ENCODE measurements around the gene SGK1. TPM values are rescaled to one million over a fixed set of nuclear protein-coding genes. Genes with fewer than 3 reads are reported as not detected.

Gene SGK1
- total RNA-seq, 1 experiment from 2014 or later: 23.2 TPM

- no peak for ATAC-seq
- no peak for DNase-seq (ENCODE audit: low spot score)
- no peak for TF ChIP-seq RELA (CRISPR knock-in tag; IDR thresholded peaks at IDR 0.05; ENCODE audit: borderline replicate concordance)
- TF ChIP-seq E2F4 (CRISPR knock-in tag; IDR thresholded peaks at IDR 0.05; ENCODE audit: borderline replicate concordance, low read depth): no peak
- TF ChIP-seq ZNF671 (CRISPR knock-in tag; IDR thresholded peaks at IDR 0.05): no peak
- Mint-ChIP-seq H3K4me3 (no peak overlapping the region), H3K9me3 (no peaks in the 10 kb centered on the region), H3K36me3 (peaks cover 52% of the 10 kb centered on the region), H3K27ac (no peak overlapping the region), H3K27me3 (ENCODE audit: low read depth) (no peaks in the 10 kb centered on the region), H3K4me1 (peaks cover 12% of the 10 kb centered on the region)
- ChIA-PET POLR2A (no interaction called here), CTCF (no interaction called here)
Observed at GRCh38 chr6:134168590-134169208, 149.2 kb downstream of the SGK1 start.

GRCh38 chr6:134166511-134167261 lies 151.2 kb downstream of the SGK1 start:
- CTCF ChIA-PET: interaction anchor here (1.5 to 1.7 kb wide), 2 partner anchors 475 to 716 kb away, joined by 3 to 5 read pairs; no protein-coding TSS in a partner anchor

More at GRCh38 chr6:134166511-134167261, 151.2 kb downstream of the SGK1 start:
- Mint-ChIP-seq H3K9me3 (no peaks in the 10 kb centered on the region), H3K4me3 (no peak overlapping the region), H3K36me3 (peaks cover 33% of the 10 kb centered on the region), H3K27ac (0 out of 2 replicates have a peak overlapping the region, but pooled peaks have one; percentile 20), H3K4me1 (peaks cover 6% of the 10 kb centered on the region), H3K27me3 (ENCODE audit: low read depth) (no peaks in the 10 kb centered on the region)
- POLR2A ChIA-PET: no interaction called here
- TF ChIP-seq ZNF423 (CRISPR knock-in tag; IDR thresholded peaks at IDR 0.05) (no peak), HMGA2 (CRISPR knock-in tag; IDR thresholded peaks at IDR 0.05) (no peak), SP1 (CRISPR knock-in tag; conservative IDR thresholded peaks at IDR 0.05) (no peak), ZNF232 (CRISPR knock-in tag; IDR thresholded peaks at IDR 0.05) (no peak), NR3C1 (CRISPR knock-in tag; conservative IDR thresholded peaks at IDR 0.05; ENCODE audit: low read depth) (no peak), USF1 (CRISPR knock-in tag; IDR thresholded peaks at IDR 0.05) (no peak), ZNF138 (CRISPR knock-in tag; conservative IDR thresholded peaks at IDR 0.05) (no peak), ZSCAN18 (CRISPR knock-in tag; IDR thresholded peaks at IDR 0.05) (no peak), CTCF (IDR thresholded peaks at IDR 0.05) (no peak), SOX15 (CRISPR knock-in tag; IDR thresholded peaks at IDR 0.05) (no peak), ATF2 (CRISPR knock-in tag; IDR thresholded peaks at IDR 0.05; ENCODE audit: borderline replicate concordance, low read depth) (no peak), SMAD4 (CRISPR knock-in tag; IDR thresholded peaks at IDR 0.05) (no peak), TCF7 (CRISPR knock-in tag; IDR thresholded peaks at IDR 0.05; ENCODE audit: low read depth) (no peak), ZNF396 (CRISPR knock-in tag; IDR thresholded peaks at IDR 0.05; ENCODE audit: borderline replicate concordance) (no peak), PRRX2 (CRISPR knock-in tag; IDR thresholded peaks at IDR 0.05) (no peak), ATF1 (CRISPR knock-in tag; IDR thresholded peaks at IDR 0.05) (no peak), KAT7 (CRISPR knock-in tag; IDR thresholded peaks at IDR 0.05; ENCODE audit: borderline replicate concordance) (no peak)
- no peak for DNase-seq (ENCODE audit: low spot score)
- ATAC-seq: no peak
